GM23248 (cell line): ENCODE measurements around the gene MKS1. TPM values are rescaled to one million over a fixed set of nuclear protein-coding genes. Genes with fewer than 3 reads are reported as not detected.

Experiments used
- DNase-seq: peaks from one replicate; pipeline ENCODE4 v3.0.0-alpha.2; 2015
- H2AFZ ChIP-seq: fragments of 200-600 bp; sonication (generic); 2 replicates; pipeline ENCODE4 v1.6.1; 2016; ENCODE audit warnings: antibody characterized with exemption
- H3F3A ChIP-seq: fragments of 200-600 bp; sonication (generic); 2 replicates; pipeline ENCODE4 v1.6.1; 2016; ENCODE audit warnings: mild to moderate bottlenecking, antibody characterized with exemption, mixed run types; ENCODE audit not compliant: insufficient read depth
- H3K27ac ChIP-seq: fragments of 200-600 bp; sonication (generic); 2 replicates; pipeline ENCODE4 v1.5.1; 2016; ENCODE audit warnings: mild to moderate bottlenecking
- H3K27me3 ChIP-seq: fragments of 200-600 bp; sonication (generic); replicated peaks from 2 replicates; pipeline ENCODE4 v1.6.1; 2016; ENCODE audit warnings: mild to moderate bottlenecking; ENCODE audit not compliant: insufficient read depth
- H3K36me3 ChIP-seq: fragments of 200-600 bp; sonication (generic); 2 replicates; pipeline ENCODE4 v1.6.1; 2016; ENCODE audit warnings: low read depth, mild to moderate bottlenecking
- H3K4me1 ChIP-seq: fragments of 200-600 bp; sonication (generic); 2 replicates; pipeline ENCODE4 v1.6.1; 2016; ENCODE audit warnings: mild to moderate bottlenecking; ENCODE audit not compliant: insufficient read depth
- H3K4me2 ChIP-seq: fragments of 200-600 bp; sonication (generic); one replicate; pipeline ENCODE4 v1.6.1; 2016; ENCODE audit warnings: mild to moderate bottlenecking; ENCODE audit not compliant: unreplicated experiment
- H3K4me3 ChIP-seq: fragments of 200-600 bp; sonication (generic); 2 replicates; pipeline ENCODE4 v1.5.1; 2016; ENCODE audit warnings: mild to moderate bottlenecking
- H3K79me2 ChIP-seq: fragments of 200-600 bp; sonication (generic); 2 replicates; pipeline ENCODE4 v1.6.1; 2016; ENCODE audit warnings: mild to moderate bottlenecking; ENCODE audit not compliant: insufficient read depth
- H3K9ac ChIP-seq: fragments of 200-600 bp; sonication (generic); 2 replicates; pipeline ENCODE4 v1.6.1; 2016; ENCODE audit warnings: mild to moderate bottlenecking
- H3K9me2 ChIP-seq: fragments of 200-600 bp; sonication (generic); 2 replicates; pipeline ENCODE4 v1.6.1; 2016; ENCODE audit warnings: mixed run types, mild to moderate bottlenecking, moderate library complexity; ENCODE audit not compliant: insufficient read depth
- H3K9me3 ChIP-seq: fragments of 200-600 bp; sonication (generic); one replicate; pipeline ENCODE4 v1.6.1; 2017; ENCODE audit warnings: low read depth
- H4K20me1 ChIP-seq: fragments of 200-600 bp; sonication (generic); 2 replicates; pipeline ENCODE4 v1.6.0; 2016; ENCODE audit not compliant: insufficient read depth
- EZH2 ChIP-seq: fragments of 200-600 bp; sonication (generic); IDR thresholded peaks from 2 replicates; pipeline ENCODE4 v1.6.1; 2018; ENCODE audit warnings: antibody characterized with exemption, mild to moderate bottlenecking; ENCODE audit not compliant: insufficient read depth, poor library complexity, severe bottlenecking
- EZH2phosphoT487 ChIP-seq: fragments of 200-600 bp; sonication (generic); IDR thresholded peaks from 2 replicates; pipeline ENCODE4 v1.6.1; 2018; ENCODE audit warnings: antibody characterized with exemption, moderate library complexity, mild to moderate bottlenecking, low read depth; ENCODE audit not compliant: insufficient read depth
- WGBS, 2 experiments: methylation state at CpG; one replicate each; pipeline ENCODE4 v1.1.6; 2015 to 2017; ENCODE audit warnings: low lambda C conversion rate in 2 of 2, low coverage in 1 of 2; ENCODE audit errors: missing lambda C conversion rate in 2 of 2; 5-methylcytosine and 5-hydroxymethylcytosine counted together
- in situ Hi-C: fragments of 300-500 bp; cut with MboI; formaldehyde crosslinking; loops from 2 replicates; pipeline ENCODE4 v1.15.0; 2020
- polyA plus RNA-seq: library from polyadenylated mRNA; unstranded; fragments of >200 nt; fragmentation: Nextera tagmentation; extraction: Ambion mirVana; gene quantifications from 2 replicates; pipeline ENCODE4 v1.2.1, GENCODE V29; 2016
- total RNA-seq: library from RNA; depleted of rRNA; stranded (reverse); fragments of >200 nt; shearing (Covaris generic); gene quantifications from 2 replicates; pipeline ENCODE4 v1.2.3, GENCODE V29; 2014

MKS1 gene
- total and polyA plus RNA-seq, 2 experiments from 2014 or later, result 14.1 to 15.3 TPM

DNA sequence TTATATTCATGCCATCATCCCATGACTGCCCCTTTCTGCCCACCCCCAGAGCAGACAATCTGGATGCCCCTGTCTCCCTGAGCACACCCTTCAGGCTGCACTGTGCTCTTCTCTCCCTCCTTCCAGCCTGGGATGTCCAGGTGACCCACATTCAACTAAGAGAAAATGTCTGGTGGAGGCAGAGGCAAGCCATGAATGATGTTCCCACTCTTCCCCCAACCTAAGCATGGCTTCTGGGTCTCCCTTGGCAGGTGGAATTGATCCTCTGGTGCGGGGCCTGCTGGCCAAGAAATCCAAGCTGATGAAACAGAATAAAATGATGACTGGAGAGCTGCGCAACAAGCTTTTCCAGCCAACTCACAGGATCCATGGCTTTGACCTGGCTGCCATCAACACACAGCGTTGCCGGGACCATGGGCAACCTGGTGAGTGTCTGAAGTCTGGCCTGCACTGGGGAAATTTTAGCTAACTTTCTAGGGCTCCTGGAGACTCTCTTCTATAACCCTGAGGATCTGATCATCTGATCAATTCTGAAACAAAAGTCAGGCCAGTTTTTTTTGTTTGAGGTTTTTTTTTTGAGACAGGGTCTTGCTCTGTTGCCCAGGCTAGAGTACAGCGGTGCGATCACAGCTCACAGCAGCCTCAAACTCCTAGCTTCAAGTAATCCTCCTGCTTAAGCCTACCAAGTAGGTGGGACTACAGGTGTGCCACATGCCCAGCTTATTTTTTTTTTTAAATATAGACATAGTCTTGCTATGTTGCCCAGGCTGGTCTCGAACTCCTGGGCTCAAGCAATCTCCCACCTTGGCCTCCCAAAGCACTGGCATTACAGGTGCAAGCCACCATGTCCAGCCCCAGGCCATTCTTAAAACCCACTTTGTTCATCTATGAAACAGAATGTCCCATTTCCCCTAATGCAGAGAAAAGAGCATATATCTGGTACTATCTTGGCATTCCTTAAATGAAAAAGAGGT is 47.1 kb upstream of the MKS1 start:
- H3K9me3 ChIP-seq, result no peaks in the 10 kb centered on the region
- no peaks in the 10 kb centered on the region for H3K79me2 ChIP-seq
- WGBS, 2 experiments, result 66 to 68% methylated on average over 7 of the region's 7 CpGs
- H2AFZ ChIP-seq, result no peak overlapping the region
- H3F3A ChIP-seq, result no peaks in the 10 kb centered on the region
- in situ Hi-C loops, result no loop called here
- no peak overlapping the region for H3K9ac ChIP-seq
- no peaks in the 10 kb centered on the region for H3K4me1 ChIP-seq
- no peak overlapping the region for H3K4me3 ChIP-seq
- DNase-seq, result no peak
- TF ChIP-seq EZH2, result no peak
- TF ChIP-seq EZH2phosphoT487, result no peak
- no peaks in the 10 kb centered on the region for H3K9me2 ChIP-seq
- no peak overlapping the region for H3K4me2 ChIP-seq
- peaks cover 40% of the 10 kb centered on the region for H3K27me3 ChIP-seq
- no peaks in the 10 kb centered on the region for H3K36me3 ChIP-seq
- H3K27ac ChIP-seq, result no peak overlapping the region
- H4K20me1 ChIP-seq, result no peaks in the 10 kb centered on the region

DNA sequence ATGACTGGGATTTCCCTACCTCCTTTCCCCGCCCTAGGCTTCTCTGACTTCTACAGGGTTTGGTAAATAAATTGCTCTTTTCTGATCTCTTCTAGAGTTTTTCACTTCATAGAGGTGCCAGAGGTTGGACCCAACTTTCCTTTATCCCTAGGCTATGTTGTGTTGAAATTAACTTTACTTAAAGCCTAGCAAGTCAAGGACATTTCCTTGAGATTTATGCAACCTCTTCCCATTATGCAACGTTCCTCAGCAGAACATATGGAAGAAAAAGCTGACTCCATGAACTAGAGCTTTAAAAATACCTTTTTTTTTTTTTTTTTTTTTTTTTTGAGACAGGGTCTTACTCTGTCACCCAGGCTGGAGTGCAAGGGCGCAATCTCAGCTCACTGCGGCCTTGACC is 46.2 kb upstream of the MKS1 start:
- no peaks in the 10 kb centered on the region for H3K79me2 ChIP-seq
- no peak overlapping the region for H3K9ac ChIP-seq
- TF ChIP-seq EZH2, result no peak
- TF ChIP-seq EZH2phosphoT487, result no peak
- H2AFZ ChIP-seq, result no peak overlapping the region
- H3K4me3 ChIP-seq, result no peak overlapping the region
- no peak overlapping the region for H3K27ac ChIP-seq
- H3F3A ChIP-seq, result no peaks in the 10 kb centered on the region
- H3K9me3 ChIP-seq, result no peaks in the 10 kb centered on the region
- DNase-seq, result no peak
- WGBS, 2 experiments, result 58 to 61% methylated on average over 4 of the region's 4 CpGs
- H3K36me3 ChIP-seq, result no peaks in the 10 kb centered on the region
- peaks cover 49% of the 10 kb centered on the region for H3K27me3 ChIP-seq
- in situ Hi-C loops, result no loop called here
- H3K9me2 ChIP-seq, result no peaks in the 10 kb centered on the region
- H3K4me1 ChIP-seq, result no peaks in the 10 kb centered on the region
- no peaks in the 10 kb centered on the region for H4K20me1 ChIP-seq
- H3K4me2 ChIP-seq, result no peak overlapping the region

DNA sequence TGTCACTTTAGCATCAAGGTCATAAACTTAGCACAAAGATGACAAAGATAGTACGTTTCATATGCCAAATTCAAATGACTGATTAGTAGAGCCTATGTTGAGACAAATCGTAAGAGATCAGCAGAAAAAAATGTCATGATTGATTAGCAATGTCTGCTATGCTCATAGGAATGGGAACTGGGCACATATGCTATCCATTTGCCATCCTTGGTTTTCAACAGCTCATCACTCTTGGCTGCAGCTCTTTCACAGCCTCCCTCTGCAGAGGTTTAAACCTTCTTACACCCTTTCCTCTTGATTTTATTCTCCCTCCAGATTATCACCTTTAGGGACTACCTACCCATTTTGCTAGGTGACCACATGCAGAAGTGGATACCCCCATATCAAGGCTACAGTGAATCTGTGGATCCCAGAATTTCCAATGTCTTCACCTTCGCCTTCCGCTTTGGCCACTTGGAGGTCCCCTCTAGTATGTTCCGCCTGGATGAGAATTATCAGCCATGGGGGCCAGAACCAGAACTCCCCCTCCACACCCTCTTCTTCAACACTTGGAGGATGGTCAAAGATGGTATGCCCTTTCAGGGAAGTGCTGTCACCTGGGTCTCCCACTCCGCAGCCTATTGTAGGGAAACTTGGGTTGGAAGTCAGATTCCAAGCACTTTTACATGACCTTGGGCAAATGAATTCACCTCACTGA is 45.5 kb upstream of the MKS1 start:
- H3K9me2 ChIP-seq, result no peaks in the 10 kb centered on the region
- no peaks in the 10 kb centered on the region for H3K36me3 ChIP-seq
- H3K4me2 ChIP-seq, result no peak overlapping the region
- no peaks in the 10 kb centered on the region for H3F3A ChIP-seq
- no peak overlapping the region for H3K4me3 ChIP-seq
- WGBS, 2 experiments, result 31 to 41% methylated on average over 6 of the region's 6 CpGs
- no peak overlapping the region for H3K9ac ChIP-seq
- H3K4me1 ChIP-seq, result no peaks in the 10 kb centered on the region
- H3K27me3 ChIP-seq, result peaks cover 52% of the 10 kb centered on the region
- no peak for TF ChIP-seq EZH2
- H3K27ac ChIP-seq, result no peak overlapping the region
- no peaks in the 10 kb centered on the region for H4K20me1 ChIP-seq
- in situ Hi-C loops, result no loop called here
- DNase-seq, result no peak
- H2AFZ ChIP-seq, result no peak overlapping the region
- no peaks in the 10 kb centered on the region for H3K9me3 ChIP-seq
- no peaks in the 10 kb centered on the region for H3K79me2 ChIP-seq

DNA sequence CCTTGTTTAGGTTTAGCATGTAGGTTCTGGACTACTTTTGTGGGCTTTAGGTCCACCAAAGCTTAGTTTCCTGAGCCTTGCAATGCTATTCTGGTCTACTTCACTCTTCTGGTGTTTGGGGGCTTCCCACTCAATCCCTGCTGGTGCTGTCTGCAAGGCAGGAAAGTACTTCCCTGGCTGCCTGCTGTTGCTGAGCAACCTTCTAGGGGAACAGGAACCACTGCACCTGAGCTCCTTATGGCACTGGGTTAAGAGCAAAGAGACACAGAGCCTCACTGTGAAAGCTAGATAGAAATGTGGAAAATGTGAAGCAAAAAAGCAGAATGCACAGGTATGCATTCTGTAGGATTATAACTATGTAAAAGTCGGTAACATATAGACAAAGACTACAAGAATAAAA is 44.7 kb upstream of the MKS1 start:
- TF ChIP-seq EZH2phosphoT487, result no peak
- no peak for TF ChIP-seq EZH2
- no peak overlapping the region for H3K27ac ChIP-seq
- no peaks in the 10 kb centered on the region for H3K9me2 ChIP-seq
- H3K27me3 ChIP-seq, result peaks cover 56% of the 10 kb centered on the region
- no peaks in the 10 kb centered on the region for H3K9me3 ChIP-seq
- H3K9ac ChIP-seq, result no peak overlapping the region
- H3K79me2 ChIP-seq, result no peaks in the 10 kb centered on the region
- no peak overlapping the region for H2AFZ ChIP-seq
- WGBS, 2 experiments, result 7 to 13% methylated on average over 1 of the region's 1 CpG
- in situ Hi-C loops, result no loop called here
- H3K4me2 ChIP-seq, result no peak overlapping the region
- H4K20me1 ChIP-seq, result no peaks in the 10 kb centered on the region
- no peaks in the 10 kb centered on the region for H3F3A ChIP-seq
- no peaks in the 10 kb centered on the region for H3K36me3 ChIP-seq
- H3K4me1 ChIP-seq, result no peaks in the 10 kb centered on the region
- DNase-seq, result no peak
- no peak overlapping the region for H3K4me3 ChIP-seq
